Esophagus squamous epithelium (tissue), 5 donors: Measurements from ENCODE around the gene NOL9. TPM values are rescaled to one million over a fixed set of nuclear protein-coding genes. Genes with fewer than 3 reads are reported as not detected.

Experiments
- DNase-seq: peaks from one replicate; lab custom pipeline; 2025; lab: John Stamatoyannopoulos, UW
- H3K27ac ChIP-seq, 4 donors: fragments of 200-600 bp; sonication (generic); one replicate each; pipeline ENCODE4 v1.5.1; 2016 to 2019; ENCODE audit warnings: mild to moderate bottlenecking in 1 of 4
- H3K27me3 ChIP-seq, 4 donors: fragments of 200-600 bp; sonication (generic); 1 replicate in 3 of 4; 2 replicates in 1 of 4; pipeline versions ENCODE4 v1.5.1 to v1.6.0; 2017 to 2021; ENCODE audit warnings: antibody characterized with exemption in 1 of 4
- H3K36me3 ChIP-seq, 3 donors: fragments of 200-600 bp; sonication (generic); one replicate each; pipeline ENCODE4 v1.5.1; 2016 to 2019
- H3K4me1 ChIP-seq, 3 donors: fragments of 200-600 bp; sonication (generic); one replicate each; pipeline ENCODE4 v1.5.1; 2017 to 2019
- H3K4me3 ChIP-seq, 4 donors: fragments of 200-600 bp; sonication (generic); 1 replicate in 3 of 4; 2 replicates in 1 of 4; pipeline ENCODE4 v1.5.1; 2016 to 2019; ENCODE audit warnings: mild to moderate bottlenecking in 2 of 4, moderate library complexity in 1 of 4
- H3K9me3 ChIP-seq, 3 donors: fragments of 200-600 bp; sonication (generic); one replicate each; pipeline ENCODE4 v1.5.1; 2016 to 2019
- CTCF ChIP-seq, 6 experiments: fragments of 450-650 bp in 4 of 6; fragments of 200-600 bp in 2 of 6; sonication (generic) in 2 of 6; IDR thresholded peaks; one replicate each; pipeline ENCODE4 v1.5.1; 2016 to 2019; ENCODE audit warnings: antibody characterized with exemption in 6 of 6, mild to moderate bottlenecking in 4 of 6, moderate library complexity in 4 of 6
- POLR2A ChIP-seq, 4 donors: fragments of 450-650 bp; IDR thresholded peaks; one replicate each; pipeline ENCODE4 v1.6.1; 2017; ENCODE audit warnings: antibody characterized with exemption in 4 of 4, mild to moderate bottlenecking in 4 of 4, moderate library complexity in 3 of 4
- WGBS, 2 donors: methylation state at CpG; one replicate each; pipeline ENCODE4 v1.1.5; 2018; 5-methylcytosine and 5-hydroxymethylcytosine counted together
- intact Hi-C: fragments of 100-400 bp; cut with DNase I; formaldehyde crosslinking; loops from one replicate; pipeline ENCODE4 v1.15.0; 2022
- total RNA-seq, 4 donors: library from RNA; depleted of rRNA; stranded (reverse); fragments of >200 nt; gene quantifications; one replicate each; pipeline ENCODE4 v1.1.0, GENCODE V29; 2016
- donor health status: DM: yes; HTN: yes; CAD: no.

Gene NOL9
- total RNA-seq, 4 donors from 2014 or later: 13.0 to 36.4 (median 22.3) TPM

GRCh38 chr1:6557597-6557996, 3.3 kb upstream of the NOL9 start:
- Histone ChIP-seq H3K36me3 (no peaks in the 10 kb centered on the region), H3K4me3 (no peak overlapping the region), H3K27ac (no peak overlapping the region), H3K9me3 (no peaks in the 10 kb centered on the region), H3K27me3 (no peaks in the 10 kb centered on the region), H3K4me1 (peaks cover 14 to 24% (median 21%) of the 10 kb centered on the region in 3 donors)
- WGBS, 2 donors: 100% methylated on average over 1 of the region's 1 CpG
- DNase-seq: no peak
- intact Hi-C loops: loop anchor here (10.0 kb wide), 1 partner anchor 67 kb away; the partner anchor contains the start of gene THAP3
- TF ChIP-seq CTCF (IDR thresholded peaks at IDR 0.05) (no peak), POLR2A (IDR thresholded peaks at IDR 0.05) (no peak)

- Histone ChIP-seq H3K27me3 (no peaks in the 10 kb centered on the region), H3K4me3 (peak within 1 kb of the TSS; percentile 87 to 100 (median 99)), H3K4me1 (peaks cover 16 to 32% (median 23%) of the 10 kb centered on the region in 3 donors), H3K9me3 (no peaks in the 10 kb centered on the region), H3K27ac (peak within 1 kb of the TSS; percentile 79 to 91 (median 86)), H3K36me3 (peaks cover 0 to 13% (median 1%) of the 10 kb centered on the region in 3 donors)
- DNase-seq: no peak
- 66 to 79% methylated on average over 5 to 18 of the region's 19 CpGs for WGBS, 2 donors
- TF ChIP-seq CTCF (IDR thresholded peaks at IDR 0.05) (no peak), POLR2A (IDR thresholded peaks at IDR 0.05) (no peak)
- intact Hi-C loops: loop anchor here (10.0 kb wide), 1 partner anchor 70 kb away; the partner anchor contains the start of gene THAP3
Measured at GRCh38 chr1:6554907-6555778, 830 bp upstream of the NOL9 start, which contains the start of gene TAS1R1. TSS of gene TAS1R1 (plus strand) at chr1:6555307. CDS start at chr1:6555374, 67 bp downstream.

GRCh38 chr1:6547301-6547700, 7.0 kb downstream of the NOL9 start:
- H3K36me3 ChIP-seq: peaks cover 0 to 92% (median 34%) of the 10 kb centered on the region in 3 donors
- intact Hi-C loops: no loop called here
- WGBS, 2 donors: 32 to 45% methylated on average over 4 of the region's 4 CpGs

GRCh38 chr1:6546326-6546725, 8.0 kb downstream of the NOL9 start:
- 39 to 56% methylated on average over 5 of the region's 5 CpGs for WGBS, 2 donors
- intact Hi-C loops: no loop called here
- peak overlapping the region; percentile 22 to 65 (median 46) for H3K27ac ChIP-seq

More at GRCh38 chr1:6547301-6547700, 7.0 kb downstream of the NOL9 start:
- Histone ChIP-seq H3K9me3 (no peaks in the 10 kb centered on the region), H3K4me1 (peaks cover 0 to 38% (median 14%) of the 10 kb centered on the region in 3 donors), H3K27ac (peak overlapping the region in 2 of 4 donors; percentile 59 to 65), H3K27me3 (no peaks in the 10 kb centered on the region), H3K4me3 (no peak overlapping the region)
- no peak for DNase-seq
- no peak for TF ChIP-seq POLR2A (IDR thresholded peaks at IDR 0.05)
- TF ChIP-seq CTCF (IDR thresholded peaks at IDR 0.05): peak in 1 of 6 experiments; percentile 26

More at GRCh38 chr1:6546326-6546725, 8.0 kb downstream of the NOL9 start:
- peaks cover 1 to 100% (median 37%) of the 10 kb centered on the region in 3 donors for H3K36me3 ChIP-seq
- no peaks in the 10 kb centered on the region for H3K27me3 ChIP-seq
- no peak for DNase-seq
- H3K4me1 ChIP-seq: peaks cover 0 to 33% (median 14%) of the 10 kb centered on the region in 3 donors
- TF ChIP-seq CTCF (IDR thresholded peaks at IDR 0.05) (no peak), POLR2A (IDR thresholded peaks at IDR 0.05) (no peak)
- H3K4me3 ChIP-seq: no peak overlapping the region
- H3K9me3 ChIP-seq: no peaks in the 10 kb centered on the region
